GM19324 (cell line): ENCODE results near the gene HIP1.
"Not testable (repeated sequence)": the region's sequence is repeated elsewhere in the genome, so short reads cannot be mapped to it uniquely, and the experiment has no call there.

ENCODE experiments used
- ATAC-seq: cut with Tn5 transposase; IDR thresholded peaks from one replicate; pipeline ENCODE4 v1.9.1; 2021; ENCODE audit warnings: mild to moderate bottlenecking, moderate library complexity; ENCODE audit not compliant: unreplicated experiment, low FRiP score

The HIP1 gene

GRCh38 chr7:75623390-75624133 lies 115.2 kb downstream of the HIP1 start:
- no peak for ATAC-seq

- ATAC-seq: no peak
These were observed 117.6 kb downstream of the HIP1 start for GRCh38 chr7:75621124-75621523.

- ATAC-seq: no peak
These were observed 119.1 kb downstream of the HIP1 start for GRCh38 chr7:75619636-75620035.

DNA sequence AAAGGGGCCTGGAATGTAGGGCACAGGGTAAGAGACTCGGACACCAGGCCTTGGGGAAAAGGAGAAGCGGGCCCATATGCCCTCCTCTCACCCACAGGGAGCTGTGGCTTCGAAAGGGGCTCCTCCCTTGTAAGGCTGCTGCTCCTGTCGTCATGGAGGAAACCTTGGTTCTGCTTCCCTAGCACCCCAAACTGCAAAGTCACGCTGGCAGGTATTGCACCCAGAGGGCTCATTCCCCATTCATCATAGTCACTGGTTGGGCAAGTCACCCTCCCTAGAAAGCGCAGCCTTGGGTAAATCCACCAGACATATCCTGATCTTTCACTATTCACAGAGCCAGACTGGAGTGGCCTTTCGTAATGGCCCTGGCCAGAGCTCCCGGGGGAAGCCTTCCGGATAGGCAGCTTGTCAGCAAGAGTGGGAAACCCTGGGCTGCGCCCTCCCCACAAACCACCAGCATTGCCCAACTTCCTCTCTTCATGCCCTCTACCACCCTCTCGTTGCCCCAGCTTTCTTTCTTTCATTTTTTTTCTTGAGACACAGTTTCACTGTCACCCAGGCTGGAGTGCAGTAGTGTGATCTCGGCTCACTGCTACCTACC lies 121.0 kb downstream of the HIP1 start:
- no peak for ATAC-seq

GRCh38 chr7:75616421-75617167 lies 122.1 kb downstream of the HIP1 start:
- ATAC-seq: no peak

- ATAC-seq: no peak
These were observed 124.3 kb downstream of the HIP1 start for GRCh38 chr7:75614401-75614800.

DNA sequence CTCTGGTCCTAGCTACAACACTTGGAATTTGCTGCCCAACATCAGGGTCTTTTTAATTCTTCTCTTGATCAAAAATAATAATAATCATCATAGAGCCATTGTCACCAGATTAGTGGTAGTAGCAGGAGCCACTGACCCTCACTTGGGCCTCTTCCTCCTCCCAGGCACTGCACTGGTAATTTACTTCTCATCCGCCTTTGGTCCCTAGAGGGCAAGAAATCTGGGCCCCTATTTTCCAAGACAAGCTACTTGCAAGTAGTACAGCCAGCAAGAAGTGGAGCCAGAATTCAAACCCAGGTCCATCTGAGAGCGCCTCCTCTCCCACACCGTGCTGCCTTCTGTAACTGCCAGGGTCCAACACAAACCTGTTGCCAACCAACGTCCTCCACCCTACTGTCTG lies 125.4 kb downstream of the HIP1 start:
- ATAC-seq: no peak

DNA sequence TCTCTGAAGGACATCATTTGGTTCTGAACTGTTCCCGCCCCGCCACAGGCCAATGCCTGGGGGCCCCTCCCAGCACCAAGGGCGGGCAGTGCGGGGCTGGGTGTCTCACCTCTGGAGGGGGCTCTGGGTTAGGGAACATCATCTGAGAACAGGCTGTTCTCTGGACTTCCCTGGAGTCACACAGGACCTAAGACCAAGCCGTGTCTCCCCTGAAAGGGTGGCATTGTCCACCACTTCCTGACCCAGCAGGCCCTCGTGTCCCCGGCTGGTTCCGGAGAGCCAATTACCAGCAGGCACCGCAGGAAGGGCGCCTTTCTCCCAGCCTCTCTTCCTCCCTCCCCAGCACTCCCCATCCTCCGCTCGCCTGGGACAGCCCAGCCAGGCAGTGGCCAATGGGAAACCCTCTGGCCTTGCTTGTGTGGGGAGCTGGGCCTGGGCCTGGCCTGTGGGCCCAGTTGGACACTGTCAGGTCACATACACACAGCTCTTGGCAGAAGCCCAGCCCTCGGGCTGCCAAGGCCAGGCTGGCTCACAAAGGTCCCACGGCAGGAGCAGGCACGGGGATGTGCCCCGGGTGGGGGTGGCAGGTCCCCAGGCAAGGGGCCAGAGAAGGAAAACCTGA lies 127.1 kb downstream of the HIP1 start:
- ATAC-seq: no peak

DNA sequence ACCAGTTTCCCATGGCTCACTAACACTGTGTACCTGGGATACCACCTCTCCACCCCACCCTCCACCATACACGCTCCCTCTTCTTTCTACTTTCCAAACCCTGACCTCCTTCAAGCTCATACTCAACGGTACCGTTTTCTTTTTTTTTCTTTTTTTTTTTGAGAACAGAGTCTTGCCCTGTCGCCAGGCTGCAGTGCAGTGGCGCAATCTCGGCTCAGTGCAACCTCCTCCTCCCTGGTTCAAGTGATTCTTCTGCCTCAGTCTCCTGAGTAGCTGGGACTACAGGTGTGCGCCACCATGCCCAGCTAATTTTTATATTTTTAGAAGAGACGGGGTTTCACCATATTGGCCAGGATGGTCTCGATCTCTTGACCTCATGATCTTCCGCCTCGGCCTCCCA lies 129.3 kb downstream of the HIP1 start:
- not testable (repeated sequence) for ATAC-seq

DNA sequence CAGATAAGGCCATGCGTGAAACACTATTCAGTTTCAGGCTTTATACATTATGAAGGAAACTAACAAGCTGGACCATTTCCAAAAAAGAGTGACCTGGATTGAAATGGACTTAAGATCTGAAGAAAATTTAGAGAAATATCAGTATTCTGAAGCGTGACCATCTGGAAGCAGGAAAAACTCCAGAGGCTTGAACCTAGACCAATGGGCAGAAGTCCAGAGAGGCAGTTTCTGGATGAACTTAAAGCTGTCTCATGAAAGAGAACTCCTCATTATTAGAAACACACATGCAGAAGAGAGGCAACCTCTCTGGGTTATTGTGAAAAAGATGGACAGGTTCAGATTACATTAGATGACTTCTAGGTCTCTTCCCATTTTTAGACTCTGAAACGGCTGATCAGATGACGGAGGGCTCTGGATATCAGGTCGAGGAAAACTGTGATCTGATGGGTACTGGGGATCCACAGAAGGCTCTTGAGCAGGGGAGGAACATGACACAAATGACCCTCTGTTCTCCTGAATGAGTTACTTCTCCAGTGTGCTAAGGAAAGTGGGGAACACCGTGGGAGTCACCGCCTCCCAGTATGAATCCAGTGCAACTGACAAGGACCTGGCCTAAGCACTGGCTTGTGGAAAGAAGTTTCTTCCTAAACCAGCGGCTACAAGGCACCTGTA lies 130.2 kb downstream of the HIP1 start:
- ATAC-seq: no peak

DNA sequence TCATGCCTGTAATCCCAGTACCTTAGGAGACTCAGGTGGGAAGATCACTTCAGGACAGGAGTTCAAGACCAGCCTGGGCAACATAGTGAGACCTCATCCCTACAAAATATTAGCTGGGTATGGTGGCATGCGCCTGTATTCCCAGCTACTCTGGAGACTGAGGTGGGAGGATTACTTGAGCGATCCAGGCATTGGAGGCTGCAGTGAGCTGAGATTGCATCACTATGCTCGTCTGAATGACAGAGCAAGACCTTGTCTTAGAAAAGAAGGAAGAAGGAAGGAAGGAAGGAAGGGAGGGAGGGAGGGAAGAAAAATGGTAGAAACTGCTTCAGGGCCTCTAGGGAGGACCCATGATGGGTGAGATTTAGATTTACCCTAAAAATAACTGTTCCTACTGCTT lies 134.3 kb downstream of the HIP1 start:
- ATAC-seq: no peak

- not testable (repeated sequence) for ATAC-seq
These were observed 135.9 kb downstream of the HIP1 start for GRCh38 chr7:75602831-75603230.

DNA sequence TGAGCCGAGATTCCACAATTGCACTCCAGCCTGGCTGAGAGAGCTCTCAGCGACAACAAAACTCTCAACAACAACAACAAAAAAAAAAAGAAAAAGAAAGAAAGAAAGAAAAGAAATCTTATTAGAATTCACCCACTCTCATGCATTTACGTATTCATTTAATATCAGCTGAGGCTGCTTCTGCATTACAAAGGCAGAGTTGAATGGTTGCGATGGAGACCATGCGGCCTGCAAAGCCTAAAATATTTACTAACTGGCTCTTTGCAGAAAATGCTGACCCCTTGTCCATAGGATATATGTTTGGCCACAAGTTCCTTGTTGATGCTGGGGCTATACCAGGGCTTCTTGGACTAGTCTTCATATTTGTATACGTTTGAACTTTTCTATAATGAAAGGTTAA lies 137.2 kb downstream of the HIP1 start:
- no peak for ATAC-seq

GRCh38 chr7:75600748-75601147 lies 138.0 kb downstream of the HIP1 start:
- ATAC-seq: not testable (repeated sequence)

GRCh38 chr7:75599244-75599781 lies 139.4 kb downstream of the HIP1 start:
- ATAC-seq: no peak

DNA sequence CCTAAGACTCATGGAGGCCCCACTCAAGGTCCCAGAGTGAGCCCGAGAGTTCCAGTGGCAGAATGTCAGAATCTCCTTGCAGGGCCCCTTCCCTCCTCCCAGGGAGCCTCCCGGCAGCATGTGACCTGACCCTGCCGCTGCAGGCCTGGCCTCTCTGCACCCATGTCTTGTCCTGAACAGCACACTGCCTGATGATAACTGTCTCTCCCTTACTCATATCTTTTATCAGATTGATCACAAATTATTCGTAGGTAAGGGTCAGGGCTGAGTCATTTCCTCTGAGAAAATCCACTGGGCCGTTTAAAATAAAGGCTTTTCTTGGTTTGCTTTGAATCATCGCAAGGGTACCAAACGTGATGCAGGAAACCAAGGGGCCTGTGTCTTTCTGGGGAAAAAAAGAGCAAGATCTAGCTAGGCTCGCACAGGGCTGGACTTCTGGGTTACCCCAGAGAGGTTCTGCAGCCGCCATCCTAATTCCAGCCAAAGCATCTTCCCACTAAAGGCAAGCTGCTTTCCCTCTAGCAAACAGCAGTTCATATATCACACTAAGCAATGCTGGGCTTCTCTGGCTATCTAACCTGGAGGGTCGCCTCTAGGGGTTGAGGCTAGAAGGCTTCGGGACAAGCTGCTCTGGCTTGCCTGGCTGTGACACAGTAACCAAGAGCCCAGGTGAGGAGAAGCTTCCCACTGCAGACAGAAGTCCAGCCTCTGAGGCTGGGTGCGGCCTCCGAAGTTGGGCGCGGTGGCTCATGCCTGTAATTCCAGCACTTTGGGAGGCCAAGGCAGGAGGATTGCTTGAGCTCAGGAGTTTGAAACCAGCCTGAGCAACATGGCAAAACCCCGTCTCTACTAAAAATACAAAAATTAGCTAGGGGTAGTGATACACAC lies 141.8 kb downstream of the HIP1 start:
- ATAC-seq: no peak

DNA sequence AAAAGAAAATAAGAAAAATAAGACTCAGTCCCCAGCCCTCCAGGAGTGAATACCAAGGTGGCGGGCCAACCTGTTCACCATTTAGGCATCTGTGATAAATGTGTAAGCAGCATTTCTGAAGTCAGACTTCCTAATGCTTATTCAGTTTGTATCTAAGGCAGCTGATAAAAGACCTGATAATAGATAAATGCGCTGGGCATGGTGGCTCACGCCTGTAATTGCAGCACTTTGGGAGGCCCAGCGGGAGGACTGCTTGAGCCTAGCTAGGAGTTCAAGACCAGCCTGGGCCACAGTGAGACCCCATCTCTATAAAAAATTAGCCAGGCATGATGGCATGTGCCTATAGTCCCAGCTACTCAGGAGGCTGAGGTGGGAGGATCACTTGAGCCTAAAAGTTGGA lies 143.0 kb downstream of the HIP1 start:
- no peak for ATAC-seq

DNA sequence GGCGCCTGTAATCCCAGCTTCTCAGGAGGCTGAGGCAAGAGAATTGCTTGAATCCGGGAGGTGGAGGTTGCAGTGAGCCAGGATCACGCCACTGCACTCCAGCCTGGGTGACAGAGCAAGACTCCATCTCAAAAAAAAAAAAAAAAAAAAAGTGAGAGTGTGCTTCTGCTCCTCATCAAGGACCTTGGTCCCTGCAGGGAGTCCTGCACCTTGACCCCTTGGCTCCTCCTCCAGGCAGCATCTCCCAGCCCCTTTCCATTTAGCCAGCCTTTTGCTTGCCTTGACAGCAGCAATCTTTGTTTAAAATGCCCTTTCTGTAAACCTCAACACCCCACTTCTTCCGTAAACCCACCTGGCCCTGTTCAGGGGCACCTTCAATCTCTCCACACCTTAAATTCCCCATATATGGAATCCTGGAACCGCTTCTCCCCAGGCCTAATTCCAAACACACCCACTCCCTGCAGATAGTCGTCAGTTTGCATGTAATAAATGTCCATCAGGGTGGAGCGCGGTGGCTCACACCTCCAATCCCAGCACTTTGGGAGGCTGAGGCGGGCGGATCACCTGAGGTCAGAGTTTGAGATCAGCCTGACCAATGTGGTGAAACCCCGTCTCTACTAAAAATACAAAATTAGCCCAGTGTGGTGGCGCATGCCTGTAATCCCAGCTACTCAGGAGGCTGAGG lies 145.1 kb downstream of the HIP1 start:
- not testable (repeated sequence) for ATAC-seq
